ENCODE results near the gene RXYLT1.

DNA sequence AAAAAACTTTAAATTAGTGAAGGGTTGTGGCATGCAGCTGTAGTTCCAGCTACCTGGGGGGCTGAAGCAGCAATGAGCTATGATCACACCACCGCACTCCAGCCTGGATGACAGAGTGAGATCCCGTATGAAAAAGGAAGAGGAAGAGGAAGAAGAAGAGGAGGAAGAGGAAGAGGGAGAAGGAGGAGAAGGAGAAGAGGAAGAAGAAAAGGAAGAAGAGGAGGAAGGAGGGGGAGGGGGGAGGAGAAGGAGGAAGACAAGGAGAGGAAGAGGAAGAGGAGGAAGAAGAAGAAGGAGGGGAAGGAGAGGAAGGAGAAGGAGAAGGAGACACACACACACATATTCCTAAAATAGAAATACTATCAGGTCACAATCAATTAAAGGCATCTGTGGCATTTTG, 32.0 kb downstream of the RXYLT1 start:
- TF ChIP-seq, protein P1, sequence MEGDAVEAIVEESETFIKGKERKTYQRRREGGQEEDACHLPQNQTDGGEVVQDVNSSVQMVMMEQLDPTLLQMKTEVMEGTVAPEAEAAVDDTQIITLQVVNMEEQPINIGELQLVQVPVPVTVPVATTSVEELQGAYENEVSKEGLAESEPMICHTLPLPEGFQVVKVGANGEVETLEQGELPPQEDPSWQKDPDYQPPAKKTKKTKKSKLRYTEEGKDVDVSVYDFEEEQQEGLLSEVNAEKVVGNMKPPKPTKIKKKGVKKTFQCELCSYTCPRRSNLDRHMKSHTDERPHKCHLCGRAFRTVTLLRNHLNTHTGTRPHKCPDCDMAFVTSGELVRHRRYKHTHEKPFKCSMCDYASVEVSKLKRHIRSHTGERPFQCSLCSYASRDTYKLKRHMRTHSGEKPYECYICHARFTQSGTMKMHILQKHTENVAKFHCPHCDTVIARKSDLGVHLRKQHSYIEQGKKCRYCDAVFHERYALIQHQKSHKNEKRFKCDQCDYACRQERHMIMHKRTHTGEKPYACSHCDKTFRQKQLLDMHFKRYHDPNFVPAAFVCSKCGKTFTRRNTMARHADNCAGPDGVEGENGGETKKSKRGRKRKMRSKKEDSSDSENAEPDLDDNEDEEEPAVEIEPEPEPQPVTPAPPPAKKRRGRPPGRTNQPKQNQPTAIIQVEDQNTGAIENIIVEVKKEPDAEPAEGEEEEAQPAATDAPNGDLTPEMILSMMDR (conservative IDR thresholded peaks at IDR 0.05; ENCODE audit: low read length), result no peak
- no peak for TF ChIP-seq EZH2phosphoT487 (IDR thresholded peaks at IDR 0.05; ENCODE audit: borderline replicate concordance, low read depth, low read length)

Data from OCI-LY7 (cell line).